HG02973 (cell line): Measurements from ENCODE around the gene ARMC5.
"Not testable (repeated sequence)": the region's sequence is repeated elsewhere in the genome, so short reads cannot be mapped to it uniquely, and the experiment has no call there.

Experiments
- ATAC-seq: cut with Tn5 transposase; IDR thresholded peaks from one replicate; pipeline ENCODE4 v1.9.1; 2021; ENCODE audit warnings: moderate library complexity; ENCODE audit not compliant: unreplicated experiment

The ARMC5 gene

GRCh38 chr16:31476303-31477219 is 17.3 kb downstream of the ARMC5 start:
- peak; percentile 59 for ATAC-seq

- ATAC-seq = peak; percentile 33
Measured at GRCh38 chr16:31477220-31478216, 18.2 kb downstream of the ARMC5 start.

GRCh38 chr16:31478956-31479355 is 19.7 kb downstream of the ARMC5 start:
- ATAC-seq = no peak

- no peak for ATAC-seq
Measured at GRCh38 chr16:31479751-31480150, 20.4 kb downstream of the ARMC5 start.

- ATAC-seq = no peak
Measured at GRCh38 chr16:31480851-31481536, 21.7 kb downstream of the ARMC5 start.

- ATAC-seq = no peak
Measured at GRCh38 chr16:31483081-31483480, 23.8 kb downstream of the ARMC5 start, which contains the start of gene SLC5A2. SLC5A2 (plus strand) TSS chr16:31483123; CDS start chr16:31483137, 14 bp downstream.

- not testable (repeated sequence) for ATAC-seq
Measured at GRCh38 chr16:31484048-31484447, 24.7 kb downstream of the ARMC5 start.

- no peak for ATAC-seq
Measured at GRCh38 chr16:31484491-31485171, 25.3 kb downstream of the ARMC5 start.

GRCh38 chr16:31485571-31485970 is 26.3 kb downstream of the ARMC5 start:
- ATAC-seq = no peak

GRCh38 chr16:31486045-31486444 is 26.7 kb downstream of the ARMC5 start:
- no peak for ATAC-seq

- ATAC-seq = no peak
Measured at GRCh38 chr16:31487071-31487719, 27.9 kb downstream of the ARMC5 start.

GRCh38 chr16:31487720-31488467 is 28.6 kb downstream of the ARMC5 start:
- peak; percentile 81 for ATAC-seq

GRCh38 chr16:31488468-31489297 is 29.4 kb downstream of the ARMC5 start:
- no peak for ATAC-seq

GRCh38 chr16:31489298-31489564 is 29.9 kb downstream of the ARMC5 start:
- ATAC-seq = no peak

- no peak for ATAC-seq
Measured at GRCh38 chr16:31489616-31490584, 30.6 kb downstream of the ARMC5 start.

- ATAC-seq = no peak
Measured at GRCh38 chr16:31491778-31492418, 32.6 kb downstream of the ARMC5 start.
